Activated CD4-positive, alpha-beta T cell treated with anti-CD3 and anti-CD28 coated beads, Interleukin-2, amount 10 ng/mL, durations not matched to agents 24 days and 14 days (primary cell): ENCODE results near the gene NDUFV2. TPM values are rescaled to one million over a fixed set of nuclear protein-coding genes. Genes with fewer than 3 reads are reported as not detected.
A peak's percentile ranks its signal among the peaks of the same experiment; 100 is the strongest.

Experiments
- DNase-seq: peaks from one replicate; pipeline ENCODE4 v3.0.0; 2022
- H3K27ac Mint-ChIP-seq: one replicate; pipeline ENCODE4 v1.8.0; 2022; ENCODE audit warnings: mild to moderate bottlenecking, mixed read lengths
- H3K27me3 Mint-ChIP-seq: one replicate; pipeline ENCODE4 v1.8.0; 2022; ENCODE audit warnings: mixed read lengths
- H3K36me3 Mint-ChIP-seq: one replicate; pipeline ENCODE4 v1.8.0; 2022; ENCODE audit warnings: low read depth, mild to moderate bottlenecking, mixed read lengths
- H3K4me1 Mint-ChIP-seq: one replicate; pipeline ENCODE4 v1.8.0; 2021; ENCODE audit warnings: mixed read lengths
- H3K4me3 Mint-ChIP-seq: one replicate; pipeline ENCODE4 v1.8.0; 2022; ENCODE audit warnings: mild to moderate bottlenecking, moderate library complexity, mixed read lengths
- H3K9me3 Mint-ChIP-seq: one replicate; pipeline ENCODE4 v1.8.0; 2021; ENCODE audit warnings: mixed read lengths
- intact Hi-C: fragments of 100-400 bp; cut with micrococcal nuclease; formaldehyde crosslinking; loops from one replicate; pipeline ENCODE4 v1.15.1; 2023
- total RNA-seq: library from RNA; stranded (reverse); gene quantifications from 2 replicates; pipeline ENCODE4 v1.2.3, GENCODE V29; 2022

Gene NDUFV2
- total RNA-seq, 1 donor from 2014 or later = 360 TPM

GRCh38 chr18:9108911-9109310 is 6.4 kb downstream of the NDUFV2 start:
- Mint-ChIP-seq H3K4me1 (peaks cover 69% of the 10 kb centered on the region), H3K27me3 (no peaks in the 10 kb centered on the region)
- peak; percentile 60 for DNase-seq

GRCh38 chr18:9109523-9109922 is 7.0 kb downstream of the NDUFV2 start:
- Mint-ChIP-seq H3K36me3 (peaks cover 71% of the 10 kb centered on the region), H3K27ac (peak overlapping the region; percentile 81), H3K4me1 (peaks cover 66% of the 10 kb centered on the region), H3K4me3 (peak overlapping the region; percentile 58), H3K9me3 (no peaks in the 10 kb centered on the region), H3K27me3 (no peaks in the 10 kb centered on the region)
- DNase-seq = no peak
- intact Hi-C loops = loop anchor here (1.0 to 5.0 kb wide), 2 partner anchors 8 to 368 kb away; partner anchors contain the start of gene RALBP1

More at GRCh38 chr18:9108911-9109310, 6.4 kb downstream of the NDUFV2 start:
- intact Hi-C loops = loop anchor here (1.0 to 5.0 kb wide), 2 partner anchors 8 to 368 kb away; partner anchors contain the start of gene RALBP1
- peaks cover 77% of the 10 kb centered on the region for H3K36me3 Mint-ChIP-seq
- no peaks in the 10 kb centered on the region for H3K9me3 Mint-ChIP-seq
- H3K27ac Mint-ChIP-seq = peak overlapping the region; percentile 81
- peak overlapping the region; percentile 58 for H3K4me3 Mint-ChIP-seq

- Mint-ChIP-seq H3K27me3 (no peaks in the 10 kb centered on the region), H3K4me1 (peaks cover 63% of the 10 kb centered on the region), H3K4me3 (peak overlapping the region; percentile 38), H3K9me3 (no peaks in the 10 kb centered on the region), H3K36me3 (peaks cover 55% of the 10 kb centered on the region), H3K27ac (peak overlapping the region; percentile 85)
- intact Hi-C loops = no loop called here
- DNase-seq = peak; percentile 58
Measured at GRCh38 chr18:9113468-9114149, 11.1 kb downstream of the NDUFV2 start.

GRCh38 chr18:9115984-9116383 is 13.5 kb downstream of the NDUFV2 start:
- H3K4me1 Mint-ChIP-seq = peaks cover 56% of the 10 kb centered on the region
- H3K36me3 Mint-ChIP-seq = peaks cover 56% of the 10 kb centered on the region
- H3K27me3 Mint-ChIP-seq = no peaks in the 10 kb centered on the region
- intact Hi-C loops = loop anchor here (2.0 kb wide), 1 partner anchor 13 kb away; the partner anchor contains the start of gene NDUFV2
- DNase-seq = no peak
- H3K9me3 Mint-ChIP-seq = no peaks in the 10 kb centered on the region
- peak overlapping the region; percentile 87 for H3K4me3 Mint-ChIP-seq
- peak overlapping the region; percentile 99 for H3K27ac Mint-ChIP-seq

GRCh38 chr18:9117980-9118841 is 15.7 kb downstream of the NDUFV2 start:
- intact Hi-C loops = loop anchor here (1.0 to 2.0 kb wide), 7 partner anchors 9 to 45 kb away; partner anchors contain the start of genes ANKRD12 and NDUFV2
- H3K4me3 Mint-ChIP-seq = peak overlapping the region; percentile 81

GRCh38 chr18:9120796-9121195 is 18.3 kb downstream of the NDUFV2 start:
- peaks cover 56% of the 10 kb centered on the region for H3K36me3 Mint-ChIP-seq

More at GRCh38 chr18:9117980-9118841, 15.7 kb downstream of the NDUFV2 start:
- H3K4me1 Mint-ChIP-seq = peaks cover 60% of the 10 kb centered on the region
- peaks cover 53% of the 10 kb centered on the region for H3K36me3 Mint-ChIP-seq
- DNase-seq = no peak
- peak overlapping the region; percentile 99 for H3K27ac Mint-ChIP-seq
- H3K9me3 Mint-ChIP-seq = no peaks in the 10 kb centered on the region
- no peaks in the 10 kb centered on the region for H3K27me3 Mint-ChIP-seq

GRCh38 chr18:9123520-9123919 is 21.0 kb downstream of the NDUFV2 start:
- no peak overlapping the region for H3K4me3 Mint-ChIP-seq
- peak overlapping the region; percentile 20 for H3K27ac Mint-ChIP-seq
- DNase-seq = no peak
- H3K36me3 Mint-ChIP-seq = peaks cover 65% of the 10 kb centered on the region
- peaks cover 31% of the 10 kb centered on the region for H3K4me1 Mint-ChIP-seq
- no peaks in the 10 kb centered on the region for H3K27me3 Mint-ChIP-seq
- no peaks in the 10 kb centered on the region for H3K9me3 Mint-ChIP-seq
- intact Hi-C loops = loop anchor here (1.0 kb wide), 1 partner anchor 8 kb away; no protein-coding TSS in a partner anchor

More at GRCh38 chr18:9120796-9121195, 18.3 kb downstream of the NDUFV2 start:
- peak overlapping the region; percentile 61 for H3K27ac Mint-ChIP-seq
- intact Hi-C loops = no loop called here
- peaks cover 49% of the 10 kb centered on the region for H3K4me1 Mint-ChIP-seq
- H3K9me3 Mint-ChIP-seq = no peaks in the 10 kb centered on the region
- peak; percentile 74 for DNase-seq
- H3K27me3 Mint-ChIP-seq = no peaks in the 10 kb centered on the region
- peak overlapping the region; percentile 66 for H3K4me3 Mint-ChIP-seq

- Mint-ChIP-seq H3K4me1 (peaks cover 29% of the 10 kb centered on the region), H3K9me3 (no peaks in the 10 kb centered on the region), H3K36me3 (peaks cover 69% of the 10 kb centered on the region), H3K4me3 (no peak overlapping the region), H3K27me3 (no peaks in the 10 kb centered on the region), H3K27ac (no peak overlapping the region)
- DNase-seq = no peak
- intact Hi-C loops = no loop called here
Measured at GRCh38 chr18:9124824-9125223, 22.3 kb downstream of the NDUFV2 start.

GRCh38 chr18:9126337-9126736 is 23.8 kb downstream of the NDUFV2 start:
- H3K9me3 Mint-ChIP-seq = no peaks in the 10 kb centered on the region
- intact Hi-C loops = no loop called here
- peaks cover 67% of the 10 kb centered on the region for H3K36me3 Mint-ChIP-seq
- H3K4me1 Mint-ChIP-seq = peaks cover 23% of the 10 kb centered on the region
- H3K27me3 Mint-ChIP-seq = no peaks in the 10 kb centered on the region
- no peak for DNase-seq
- no peak overlapping the region for H3K4me3 Mint-ChIP-seq
- no peak overlapping the region for H3K27ac Mint-ChIP-seq

GRCh38 chr18:9130195-9130594 is 27.7 kb downstream of the NDUFV2 start:
- no peak overlapping the region for H3K27ac Mint-ChIP-seq
- no peaks in the 10 kb centered on the region for H3K9me3 Mint-ChIP-seq
- H3K4me1 Mint-ChIP-seq = peaks cover 29% of the 10 kb centered on the region
- H3K27me3 Mint-ChIP-seq = no peaks in the 10 kb centered on the region
- H3K36me3 Mint-ChIP-seq = peaks cover 67% of the 10 kb centered on the region
- intact Hi-C loops = no loop called here
- no peak for DNase-seq
- H3K4me3 Mint-ChIP-seq = no peak overlapping the region

- H3K36me3 Mint-ChIP-seq = peaks cover 67% of the 10 kb centered on the region
- H3K9me3 Mint-ChIP-seq = no peaks in the 10 kb centered on the region
- H3K4me1 Mint-ChIP-seq = peaks cover 32% of the 10 kb centered on the region
- intact Hi-C loops = loop anchor here (1.0 kb wide), 1 partner anchor 8 kb away; no protein-coding TSS in a partner anchor
- no peak overlapping the region for H3K4me3 Mint-ChIP-seq
- no peaks in the 10 kb centered on the region for H3K27me3 Mint-ChIP-seq
- H3K27ac Mint-ChIP-seq = no peak overlapping the region
- no peak for DNase-seq
Measured at GRCh38 chr18:9130806-9131205, 28.3 kb downstream of the NDUFV2 start.

GRCh38 chr18:9132628-9133027 is 30.1 kb downstream of the NDUFV2 start:
- no peak for DNase-seq
- Mint-ChIP-seq H3K9me3 (no peaks in the 10 kb centered on the region), H3K36me3 (peaks cover 61% of the 10 kb centered on the region), H3K27me3 (no peaks in the 10 kb centered on the region), H3K27ac (no peak overlapping the region), H3K4me1 (peaks cover 30% of the 10 kb centered on the region), H3K4me3 (no peak overlapping the region)
- intact Hi-C loops = no loop called here

- intact Hi-C loops = no loop called here
- Mint-ChIP-seq H3K9me3 (no peaks in the 10 kb centered on the region), H3K4me1 (peaks cover 30% of the 10 kb centered on the region), H3K36me3 (peaks cover 62% of the 10 kb centered on the region), H3K27me3 (no peaks in the 10 kb centered on the region), H3K27ac (peak overlapping the region; percentile 42), H3K4me3 (no peak overlapping the region)
- DNase-seq = no peak
Measured at GRCh38 chr18:9133225-9133624, 30.7 kb downstream of the NDUFV2 start.
